H9 (cell line): Measurements from ENCODE around the gene CRACR2B. TPM values are rescaled to one million over a fixed set of nuclear protein-coding genes. Genes with fewer than 3 reads are reported as not detected.

Source experiments
- DNase-seq: peaks from one replicate; pipeline ENCODE4 v3.0.0-alpha.2; 2017
- H2AFZ ChIP-seq: one replicate; pipeline ENCODE4 v1.6.1; 2013; ENCODE audit warnings: mild to moderate bottlenecking, low read length, control low read depth, moderate library complexity
- H2AK5ac ChIP-seq: 2 replicates; pipeline ENCODE4 v1.6.1; 2013; ENCODE audit warnings: low read length, control low read depth, mixed read lengths; ENCODE audit not compliant: insufficient read length
- H2BK120ac ChIP-seq: one replicate; pipeline ENCODE4 v1.6.1; 2013; ENCODE audit warnings: low read depth, mild to moderate bottlenecking, low read length, control low read depth, inconsistent platforms; ENCODE audit not compliant: poor library complexity, severe bottlenecking
- H2BK12ac ChIP-seq: 2 replicates; pipeline ENCODE4 v1.6.1; 2013; ENCODE audit warnings: low read length, control low read depth, mixed read lengths, low read depth; ENCODE audit not compliant: insufficient read length
- H2BK15ac ChIP-seq: 2 replicates; pipeline ENCODE4 v1.6.1; 2013; ENCODE audit warnings: low read depth, low read length, control low read depth
- H2BK20ac ChIP-seq: one replicate; pipeline ENCODE4 v1.6.1; 2013; ENCODE audit warnings: low read depth, mild to moderate bottlenecking, low read length, control low read depth, inconsistent platforms; ENCODE audit not compliant: poor library complexity, severe bottlenecking
- H2BK5ac ChIP-seq: 2 replicates; pipeline ENCODE4 v1.6.1; 2013; ENCODE audit warnings: low read length, control low read depth, mixed read lengths; ENCODE audit not compliant: insufficient read length
- H3K14ac ChIP-seq: 2 replicates; pipeline ENCODE4 v1.6.1; 2013; ENCODE audit warnings: low read length, control low read depth; ENCODE audit not compliant: insufficient read depth
- H3K18ac ChIP-seq: 2 replicates; pipeline ENCODE4 v1.6.1; 2013; ENCODE audit warnings: low read depth, mild to moderate bottlenecking, mixed read lengths, low read length, control low read depth; ENCODE audit not compliant: insufficient read length
- H3K23ac ChIP-seq: 2 replicates; pipeline ENCODE4 v1.6.1; 2013; ENCODE audit warnings: low read length, control low read depth, mixed read lengths, low read depth; ENCODE audit not compliant: insufficient read length
- H3K23me2 ChIP-seq: 2 replicates; pipeline ENCODE4 v1.6.1; 2013; ENCODE audit warnings: low read depth, mild to moderate bottlenecking, mixed read lengths, low read length, control low read depth; ENCODE audit not compliant: insufficient read length, poor library complexity, severe bottlenecking
- H3K27ac ChIP-seq: 2 replicates; pipeline ENCODE4 v1.5.1; 2013; ENCODE audit warnings: low read length, control low read depth, mixed read lengths, low read depth; ENCODE audit not compliant: insufficient read length
- H3K27me3 ChIP-seq: 2 replicates; pipeline ENCODE4 v1.6.1; 2013; ENCODE audit warnings: low read length, control low read depth, inconsistent platforms; ENCODE audit not compliant: insufficient read depth
- H3K4ac ChIP-seq: 2 replicates; pipeline ENCODE4 v1.6.1; 2013; ENCODE audit warnings: low read depth, mild to moderate bottlenecking, control low read depth, inconsistent platforms, low read length, moderate library complexity
- H3K4me1 ChIP-seq: 2 replicates; pipeline ENCODE4 v1.6.1; 2013; ENCODE audit warnings: low read length, control low read depth, inconsistent platforms; ENCODE audit not compliant: insufficient read depth
- H3K4me2 ChIP-seq: 2 replicates; pipeline ENCODE4 v1.6.1; 2013; ENCODE audit warnings: low read length, control low read depth, mixed read lengths; ENCODE audit not compliant: insufficient read length, insufficient read depth
- H3K56ac ChIP-seq: 2 replicates; pipeline ENCODE4 v1.6.1; 2013; ENCODE audit warnings: low read depth, mild to moderate bottlenecking, mixed read lengths, low read length, control low read depth; ENCODE audit not compliant: insufficient read length
- H3K79me1 ChIP-seq: 2 replicates; pipeline ENCODE4 v1.6.1; 2013; ENCODE audit warnings: low read depth, mild to moderate bottlenecking, moderate library complexity, low read length, control low read depth, inconsistent platforms; ENCODE audit not compliant: insufficient read depth, poor library complexity, severe bottlenecking
- H3K79me2 ChIP-seq: 2 replicates; pipeline ENCODE4 v1.6.1; 2013; ENCODE audit warnings: low read length, control low read depth, inconsistent platforms; ENCODE audit not compliant: insufficient read depth
- H3K9ac ChIP-seq: 2 replicates; pipeline ENCODE4 v1.6.1; 2013; ENCODE audit warnings: low read length, control low read depth, mixed read lengths; ENCODE audit not compliant: insufficient read length; ENCODE audit errors: extremely low read depth
- H3K9me3 ChIP-seq: one replicate; pipeline ENCODE4 v1.6.1; 2013; ENCODE audit warnings: low read depth, low read length, inconsistent platforms; ENCODE audit not compliant: control insufficient read depth
- H3T11ph ChIP-seq: one replicate; pipeline ENCODE4 v1.6.1; 2013; ENCODE audit warnings: mild to moderate bottlenecking, low read length, control low read depth, inconsistent platforms
- H4K20me1 ChIP-seq: one replicate; pipeline ENCODE4 v1.6.1; 2013; ENCODE audit not compliant: control insufficient read depth, insufficient read length, insufficient read depth
- H4K5ac ChIP-seq: 2 replicates; pipeline ENCODE4 v1.6.1; 2013; ENCODE audit warnings: low read depth, mild to moderate bottlenecking, mixed read lengths, low read length, control low read depth; ENCODE audit not compliant: insufficient read length
- H4K8ac ChIP-seq: replicated peaks from 2 replicates; pipeline ENCODE4 v1.6.1; 2013; ENCODE audit warnings: low read length, control low read depth, mixed read lengths, low read depth; ENCODE audit not compliant: insufficient read length
- H4K91ac ChIP-seq: 2 replicates; pipeline ENCODE4 v1.6.1; 2013; ENCODE audit warnings: low read depth, mild to moderate bottlenecking, moderate library complexity, mixed read lengths, low read length, control low read depth; ENCODE audit not compliant: insufficient read length
- H3K27ac Mint-ChIP-seq, 3 experiments: 2 replicates in 2 of 3; 3 replicates in 1 of 3; pipeline ENCODE4 v1.8.0; 2020 to 2021; ENCODE audit warnings: mixed read lengths in 3 of 3, mild to moderate bottlenecking in 1 of 3, moderate library complexity in 1 of 3
- H3K27me3 Mint-ChIP-seq: 2 replicates; pipeline ENCODE4 v1.8.0; 2021; ENCODE audit warnings: low read depth, mild to moderate bottlenecking, moderate library complexity, mixed read lengths
- H3K36me3 Mint-ChIP-seq, 3 experiments: 2 replicates in 2 of 3; 3 replicates in 1 of 3; pipeline ENCODE4 v1.8.0; 2020 to 2021; ENCODE audit warnings: low read depth in 3 of 3, mixed read lengths in 3 of 3; ENCODE audit not compliant: insufficient read depth in 1 of 3
- H3K4me1 Mint-ChIP-seq, 2 experiments: 2 replicates each; pipeline ENCODE4 v1.8.0; 2020; ENCODE audit warnings: mixed read lengths in 2 of 2
- H3K4me3 Mint-ChIP-seq, 2 experiments: 2 replicates in 1 of 2; 3 replicates in 1 of 2; pipeline ENCODE4 v1.8.0; 2020 to 2021; ENCODE audit warnings: mild to moderate bottlenecking in 2 of 2, mixed read lengths in 2 of 2, moderate library complexity in 1 of 2
- H3K9me3 Mint-ChIP-seq, 2 experiments: 2 replicates in 1 of 2; 3 replicates in 1 of 2; pipeline ENCODE4 v1.8.0; 2020; ENCODE audit warnings: mild to moderate bottlenecking in 2 of 2, mixed read lengths in 2 of 2, moderate library complexity in 1 of 2
- CTCF ChIP-seq: fragments of 200-600 bp; sonication (generic); conservative IDR thresholded peaks from 3 replicates; pipeline ENCODE4 v1.8.0; 2021; ENCODE audit warnings: antibody characterized with exemption, mild to moderate bottlenecking
- WGBS: extraction: QIAGEN DNeasy Blood & Tissue Kit; methylation state at CpG from one replicate; pipeline ENCODE4 v1.1.7; 2013; ENCODE audit warnings: missing lambda C conversion rate, low lambda C conversion rate, mixed read lengths; ENCODE audit not compliant: insufficient read length; ENCODE audit errors: extremely low coverage; 5-methylcytosine and 5-hydroxymethylcytosine counted together
- total RNA-seq: library from RNA; stranded (reverse); gene quantifications from 2 replicates; pipeline ENCODE4 v1.2.1, GENCODE V29; 2021

Gene CRACR2B
- total RNA-seq, 1 experiment from 2014 or later = 29.0 TPM

DNA sequence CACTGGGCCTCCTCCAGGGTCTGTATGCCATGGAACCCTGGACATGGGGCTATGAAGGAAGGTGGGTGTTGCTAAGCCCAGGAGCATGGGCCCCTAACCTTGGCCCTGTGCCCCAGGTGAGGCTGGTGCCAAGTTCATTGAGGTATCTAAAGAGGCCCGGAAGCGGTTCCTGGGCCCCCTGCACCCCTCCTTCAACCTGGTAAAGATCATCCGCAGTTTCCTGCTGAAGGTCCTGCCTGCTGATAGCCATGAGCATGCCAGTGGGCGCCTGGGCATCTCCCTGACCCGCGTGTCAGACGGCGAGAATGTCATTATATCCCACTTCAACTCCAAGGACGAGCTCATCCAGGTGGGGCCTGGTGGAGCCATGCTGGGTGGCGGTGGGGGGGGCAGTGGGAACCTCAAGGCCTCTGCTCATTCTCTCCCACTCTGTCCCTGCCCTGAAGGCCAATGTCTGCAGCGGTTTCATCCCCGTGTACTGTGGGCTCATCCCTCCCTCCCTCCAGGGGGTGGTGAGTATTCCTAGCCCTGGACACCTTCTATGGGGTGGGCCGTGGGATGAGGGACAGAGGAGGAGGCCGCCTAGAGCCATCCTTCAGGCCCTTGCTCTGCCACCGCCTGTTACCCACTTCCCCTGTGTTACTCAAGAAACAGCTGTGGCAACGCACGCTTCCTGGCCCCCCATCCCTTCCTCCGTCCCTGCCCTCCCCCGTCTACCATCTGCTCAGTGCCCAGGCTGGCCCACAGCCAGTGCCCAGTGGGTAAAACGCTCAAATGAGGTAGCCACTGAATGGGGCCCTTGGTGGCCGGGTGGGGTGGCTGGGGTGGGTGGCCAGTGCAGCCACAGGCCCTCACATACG, 6.0 kb upstream of the CRACR2B start:
- Histone ChIP-seq H3K4me2 (no peak overlapping the region), H4K5ac (no peak overlapping the region), H2BK15ac (no peak overlapping the region), H3K18ac (no peak overlapping the region), H3K56ac (no peak overlapping the region), H3T11ph (no peak overlapping the region), H3K14ac (no peak overlapping the region), H3K4ac (no peak overlapping the region), H3K9ac (no peak overlapping the region), H3K23me2 (peaks cover 5% of the 10 kb centered on the region), H2AFZ (no peak overlapping the region), H4K8ac (no peak overlapping the region), H4K91ac (no peak overlapping the region), H3K79me2 (no peaks in the 10 kb centered on the region), H3K27me3 (no peaks in the 10 kb centered on the region), H3K23ac (no peak overlapping the region), H2AK5ac (no peak overlapping the region), H3K4me1 (no peaks in the 10 kb centered on the region), H3K79me1 (no peaks in the 10 kb centered on the region), H3K9me3 (no peaks in the 10 kb centered on the region), H2BK5ac (no peak overlapping the region), H2BK120ac (no peak overlapping the region), H2BK20ac (no peak overlapping the region), H4K20me1 (no peaks in the 10 kb centered on the region), H3K27ac (no peak overlapping the region), H2BK12ac (no peak overlapping the region)
- Mint-ChIP-seq H3K27me3 (peaks cover 4% of the 10 kb centered on the region), H3K9me3 (no peaks in the 10 kb centered on the region; a peak in 1 of 5 replicates), H3K4me3 (no peak overlapping the region), H3K4me1 (peaks cover 8 to 25% of the 10 kb centered on the region in 2 experiments), H3K36me3 (peaks cover 0 to 26% (median 13%) of the 10 kb centered on the region in 3 experiments; a peak in 6 of 7 replicates), H3K27ac (no peak overlapping the region)
- WGBS = no CpG with 5 or more reads among the region's 22 CpGs
- no peak for TF ChIP-seq CTCF
- DNase-seq = no peak
